NCI-H1105 (cell line): ENCODE results near the gene GPR75.
"Not testable (repeated sequence)": the region's sequence is repeated elsewhere in the genome, so short reads cannot be mapped to it uniquely, and the experiment has no call there.

Experiments used
- DNase-seq: peaks from one replicate; lab custom pipeline; 2025; lab: John Stamatoyannopoulos, UW

GPR75 gene

GRCh38 chr2:53852532-53852931 is 7.2 kb downstream of the GPR75 start:
- no peak for DNase-seq

DNA sequence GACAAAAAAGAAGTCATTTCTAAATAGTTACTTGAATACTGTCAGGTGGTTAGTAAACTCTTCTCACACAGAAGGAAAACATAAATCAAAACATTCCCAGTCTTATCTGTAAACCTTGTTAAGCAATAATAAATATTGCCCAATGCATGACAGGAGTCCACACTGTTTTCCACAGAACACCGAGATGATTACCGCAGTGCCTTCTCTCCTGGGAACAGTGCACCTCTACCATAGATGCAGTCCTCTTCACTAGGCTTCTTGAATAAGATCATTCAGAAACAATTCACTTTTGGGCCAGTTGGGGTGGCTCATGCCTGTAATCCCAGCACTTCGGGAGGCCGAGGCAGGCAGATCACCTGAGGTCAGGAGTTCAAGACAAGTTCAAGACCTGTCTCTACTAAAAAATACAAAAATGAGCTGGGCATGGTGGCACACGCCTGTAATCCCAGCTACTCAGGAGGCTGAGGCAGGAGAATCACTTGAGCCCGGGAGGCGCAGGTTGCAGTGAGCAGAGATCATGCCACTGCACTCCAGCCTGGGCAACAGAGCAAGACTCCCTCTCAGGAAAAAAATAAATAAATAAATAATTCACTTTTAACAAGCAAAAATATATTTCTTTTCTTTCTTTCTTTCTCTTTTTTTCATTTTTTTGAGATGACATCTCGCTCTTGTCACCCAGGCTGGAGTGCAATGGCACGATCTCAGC is 8.6 kb downstream of the GPR75 start:
- DNase-seq = not testable (repeated sequence)

DNA sequence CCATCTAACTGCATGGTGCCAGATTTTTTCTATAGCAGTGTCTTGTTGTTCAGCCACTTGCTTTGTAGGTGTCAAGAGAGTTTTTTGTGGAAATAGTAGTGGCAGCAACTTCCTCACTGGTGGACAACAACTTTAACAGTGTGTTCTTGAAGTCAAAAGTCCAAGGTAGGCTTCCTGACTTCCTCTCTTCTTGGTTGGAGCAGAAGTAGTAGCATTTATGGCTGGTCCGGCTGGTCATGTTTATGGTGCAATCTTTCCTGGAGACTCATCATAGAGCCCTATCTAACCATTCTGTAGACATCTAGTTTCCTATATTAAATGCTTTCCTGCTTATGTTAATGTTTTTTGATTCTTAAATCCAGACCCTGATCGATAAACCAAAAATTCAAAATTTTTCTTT is 11.7 kb downstream of the GPR75 start:
- DNase-seq = no peak

DNA sequence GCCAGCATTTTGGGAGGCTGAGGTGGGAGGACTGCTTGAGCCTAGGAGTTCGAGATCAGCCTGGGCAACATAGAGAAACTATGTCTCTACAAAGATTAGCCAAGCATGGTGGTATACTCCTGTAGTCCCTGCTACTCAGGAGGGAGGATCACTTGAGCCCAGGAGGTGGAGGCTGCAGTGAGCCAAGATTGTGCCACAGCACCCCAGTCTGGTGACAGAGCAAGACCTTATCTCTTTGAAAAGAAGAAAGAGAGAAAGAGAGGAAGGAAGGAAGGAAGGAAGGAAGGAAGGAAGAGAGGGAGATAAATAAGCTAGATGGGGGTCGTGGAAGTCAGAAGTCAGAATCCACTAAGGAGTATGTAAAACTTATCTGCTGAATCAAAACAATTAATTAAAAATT is 16.2 kb downstream of the GPR75 start:
- DNase-seq = no peak

GRCh38 chr2:53842891-53843290 is 16.9 kb downstream of the GPR75 start:
- no peak for DNase-seq

GRCh38 chr2:53841651-53842050 is 18.1 kb downstream of the GPR75 start:
- DNase-seq = not testable (repeated sequence)

DNA sequence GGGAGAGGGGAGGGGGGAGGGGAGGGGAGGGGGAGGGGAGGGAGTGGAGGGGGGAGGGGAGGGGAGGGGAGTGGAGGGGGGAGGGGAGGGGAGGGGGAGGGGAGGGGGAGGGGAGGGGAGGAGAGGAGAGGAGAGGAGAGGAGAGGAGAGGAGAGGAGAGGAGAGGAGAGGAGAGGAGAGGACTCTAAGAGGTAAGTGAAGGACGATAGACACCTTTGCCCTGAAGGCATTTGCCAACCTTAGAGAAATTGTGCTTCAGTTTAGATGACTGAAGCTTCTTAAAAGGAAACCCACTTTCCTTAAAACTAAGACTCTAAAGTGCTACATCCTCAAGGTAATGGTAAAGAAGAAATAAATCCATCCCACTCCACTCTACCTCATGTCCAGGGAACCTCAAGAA is 19.2 kb downstream of the GPR75 start:
- no peak for DNase-seq

- DNase-seq = not testable (repeated sequence)
Observed at GRCh38 chr2:53829980-53830290, 29.8 kb downstream of the GPR75 start.

GRCh38 chr2:53829273-53829979 is 30.3 kb downstream of the GPR75 start:
- peak; percentile 39 for DNase-seq

DNA sequence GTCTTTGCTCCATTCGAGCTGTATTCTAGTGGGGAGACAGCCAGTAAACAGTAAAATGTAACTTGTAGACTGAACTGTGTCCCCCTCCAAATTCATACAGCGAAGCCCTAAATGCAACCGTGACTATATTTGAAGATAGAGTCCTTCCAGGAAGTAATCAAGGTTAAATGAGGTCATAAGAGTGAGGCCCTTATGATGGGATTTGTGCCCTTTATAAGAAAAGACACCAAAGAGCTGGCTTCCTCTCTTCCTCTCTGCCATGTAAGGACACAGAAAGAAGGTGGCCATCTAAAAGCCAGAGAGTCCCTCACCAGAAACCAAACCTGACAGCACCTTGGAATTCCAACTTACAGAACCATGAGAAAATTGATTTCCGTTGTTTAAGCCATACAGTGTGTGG is 31.4 kb downstream of the GPR75 start:
- DNase-seq = no peak

DNA sequence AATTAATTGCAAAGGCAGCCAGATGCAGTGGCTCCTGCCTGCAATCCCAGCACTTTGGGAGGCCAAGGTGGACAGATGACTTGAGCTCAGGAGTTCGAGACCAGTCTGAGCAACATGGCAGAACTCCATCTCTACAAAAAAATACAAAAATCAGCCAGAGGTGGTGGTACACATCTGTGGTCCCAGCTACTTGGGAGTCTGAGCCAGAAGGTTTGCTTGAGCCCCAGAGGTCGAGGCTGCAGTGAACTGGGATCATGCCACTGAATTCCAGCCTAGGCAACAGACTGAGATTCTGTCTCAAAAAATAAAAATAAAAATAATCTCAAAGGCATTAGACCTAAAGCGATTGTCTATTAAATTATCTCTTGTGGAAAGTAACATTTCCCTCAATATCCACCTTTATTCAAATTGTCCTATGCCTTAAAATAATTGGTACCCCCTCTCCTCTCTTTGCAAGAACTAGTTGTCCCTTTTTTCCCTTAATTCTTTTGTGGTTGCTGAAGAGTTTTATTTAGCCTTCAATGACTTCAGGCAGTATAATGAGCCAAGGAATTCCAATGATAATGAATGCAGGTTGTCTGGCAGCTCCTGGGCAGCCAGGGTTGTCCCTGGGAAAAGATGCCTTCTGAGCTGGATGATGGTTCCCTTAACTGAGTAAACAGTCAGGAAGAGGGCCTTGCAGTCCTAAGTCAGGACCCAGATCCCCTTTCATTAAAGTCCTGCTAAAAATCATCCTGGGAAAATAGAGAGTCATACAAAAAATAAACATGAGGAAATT is 32.2 kb downstream of the GPR75 start:
- no peak for DNase-seq

GRCh38 chr2:53826587-53827397 is 33.0 kb downstream of the GPR75 start:
- no peak for DNase-seq

DNA sequence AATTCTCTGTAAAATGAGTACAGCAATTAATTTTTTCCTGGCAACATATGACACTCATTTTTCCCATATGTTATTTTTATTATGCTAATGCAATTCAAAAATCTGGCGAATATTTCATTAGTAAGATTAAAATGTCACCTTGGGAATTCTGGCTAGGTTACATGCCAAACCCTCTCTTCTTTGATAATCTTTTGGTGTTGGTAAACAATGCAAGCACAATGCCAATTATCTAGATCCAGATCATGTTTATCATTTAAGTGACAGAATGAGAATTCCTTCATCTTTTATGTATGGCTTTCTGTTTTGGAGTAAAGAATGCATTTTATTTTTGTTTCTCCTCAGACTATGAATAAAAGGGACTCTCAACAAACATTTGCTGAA is 33.7 kb downstream of the GPR75 start:
- no peak for DNase-seq

- not testable (repeated sequence) for DNase-seq
Observed at GRCh38 chr2:53823639-53824038, 36.1 kb downstream of the GPR75 start.

DNA sequence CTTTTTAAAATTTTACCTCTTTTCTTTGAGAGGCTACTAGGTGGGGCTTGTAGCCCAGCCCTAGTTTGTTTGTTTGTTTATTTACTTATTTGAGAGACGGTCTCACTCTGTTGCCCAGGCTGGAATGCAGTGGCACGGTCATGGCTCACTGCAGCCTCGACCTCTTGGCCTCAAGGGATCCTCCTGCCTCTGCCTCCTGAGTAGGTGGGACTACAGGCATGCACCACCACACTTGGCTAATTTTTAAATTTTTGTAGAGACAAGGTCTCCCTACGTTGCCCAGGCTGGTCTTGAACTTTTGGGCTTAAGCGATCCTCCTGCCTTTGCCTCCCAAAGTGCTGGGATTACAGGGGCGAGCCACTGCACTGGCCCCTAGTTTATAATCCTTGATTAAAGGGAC is 38.0 kb downstream of the GPR75 start:
- DNase-seq = no peak

DNA sequence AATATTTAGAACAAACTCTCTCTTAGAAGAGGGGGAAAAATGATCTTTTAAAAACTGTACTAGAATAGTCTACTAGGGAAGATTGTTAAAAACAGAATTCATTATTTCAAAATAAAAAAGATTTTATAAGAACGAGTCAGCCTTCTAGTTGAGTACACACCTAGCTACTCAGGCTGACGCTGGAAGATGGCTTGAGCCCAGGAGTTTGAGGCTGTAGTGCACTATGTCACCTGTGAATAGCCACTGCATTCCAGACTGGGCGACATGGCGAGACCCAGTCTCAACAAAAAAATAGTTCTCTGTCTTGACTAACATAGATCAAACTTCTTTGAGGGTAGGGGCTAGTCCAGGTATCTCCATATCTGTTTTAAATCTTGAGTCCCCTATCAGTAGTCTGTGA is 39.1 kb downstream of the GPR75 start:
- DNase-seq = no peak

GRCh38 chr2:53820048-53820447 is 39.7 kb downstream of the GPR75 start:
- no peak for DNase-seq

DNA sequence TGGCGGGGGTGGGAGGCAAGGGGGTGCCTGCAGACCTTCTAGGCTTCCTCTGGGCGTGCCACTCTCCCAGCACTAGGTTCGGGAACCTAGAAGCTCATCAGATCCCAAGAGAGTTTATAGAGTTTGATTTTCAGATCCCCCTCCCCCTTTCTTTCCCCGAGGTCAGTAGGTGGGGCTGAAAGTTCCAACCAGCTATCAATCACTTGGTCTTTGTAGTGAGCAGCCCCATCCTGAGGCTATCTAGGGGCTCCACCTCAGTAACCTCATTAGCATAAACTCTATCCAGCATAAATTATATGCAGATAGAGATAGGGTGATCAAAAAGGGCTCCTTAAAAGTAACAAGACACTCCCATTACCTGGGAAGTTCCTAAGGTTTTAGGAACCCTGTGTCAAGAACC is 40.1 kb downstream of the GPR75 start:
- DNase-seq = no peak

GRCh38 chr2:53818854-53819435 is 40.8 kb downstream of the GPR75 start:
- no peak for DNase-seq

DNA sequence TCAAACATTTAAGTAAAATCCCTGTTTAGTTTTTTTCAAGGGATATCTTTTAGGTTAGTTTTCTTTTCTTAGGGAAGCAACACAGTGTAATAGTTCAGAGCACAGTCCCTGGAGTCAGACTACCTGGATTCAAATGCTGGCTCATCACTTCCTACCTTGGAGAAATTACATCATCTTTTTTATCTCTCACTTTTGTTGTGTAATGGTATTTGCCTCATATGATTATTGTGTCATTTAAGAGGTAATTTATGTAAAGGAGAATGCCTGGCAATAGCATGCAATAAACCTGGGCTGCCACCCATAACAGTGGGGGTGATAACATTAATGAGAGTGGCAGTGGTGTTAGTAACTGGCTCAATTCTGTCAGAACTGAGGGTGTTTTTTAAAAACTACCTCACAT is 46.6 kb downstream of the GPR75 start:
- DNase-seq = no peak

GRCh38 chr2:53811601-53812000 is 48.2 kb downstream of the GPR75 start:
- DNase-seq = no peak
